Sciatic nerve (tissue), 2 donors: ENCODE data around the gene COX4I2. TPM values are rescaled to one million over a fixed set of nuclear protein-coding genes. Genes with fewer than 3 reads are reported as not detected.
"Not testable (repeated sequence)": the region's sequence is repeated elsewhere in the genome, so short reads cannot be mapped to it uniquely, and the experiment has no call there.

Experiments used
- ATAC-seq: fragments of 200-7000 bp; cut with Tn5 transposase; one replicate; pipeline ENCODE4 v1.9.1; 2020; ENCODE audit warnings: mild to moderate bottlenecking, moderate library complexity
- DNase-seq: peaks from one replicate; pipeline ENCODE4 v3.0.0-alpha.2; 2020; ENCODE audit warnings: low spot score
- intact Hi-C: fragments of 100-400 bp; cut with DNase I; formaldehyde crosslinking; loops from one replicate; pipeline ENCODE4 v1.14.2; 2022
- total RNA-seq: library from RNA; stranded (reverse); fragmentation: NEBNext Ultra II Directional; extraction: Animal tissue kit (Norgen Biotek cat#: 25700); gene quantifications from one replicate; pipeline ENCODE4 v1.2.1, GENCODE V29; 2021
- donor health status: DM: no; HTN: no; CAD: no.
- donor health status: DM: no; HTN: no; CAD: no.

The COX4I2 gene
- 8.3 TPM for total RNA-seq

DNA sequence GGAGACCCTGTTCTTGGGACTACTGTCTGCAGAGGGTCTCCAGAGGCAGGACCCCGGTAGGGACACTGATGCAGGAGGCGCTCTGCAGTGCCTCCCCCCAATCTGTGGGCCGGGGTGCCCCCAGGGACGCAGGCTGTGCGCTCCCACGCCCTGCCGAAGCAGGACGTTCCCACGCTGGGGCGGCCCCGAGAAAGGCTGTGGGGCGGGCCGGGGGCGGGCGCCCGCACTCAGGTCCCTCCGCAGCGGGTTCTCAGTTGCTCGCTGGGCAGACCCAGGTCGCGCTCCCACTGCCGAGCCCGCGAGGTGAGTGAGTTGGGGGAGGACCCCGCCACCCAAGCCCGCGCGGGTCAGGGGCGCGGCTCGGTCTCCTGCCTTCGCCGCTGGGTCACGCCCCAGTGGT is at the start of gene COX4I2:
COX4I2 (plus strand) TSS at position 253 of the 400 bp plus-strand sequence. CDS start 1,106 bp downstream, outside the sequence.
- no peak for DNase-seq
- ATAC-seq = peak; percentile 40
- intact Hi-C loops = no loop called here

GRCh38 chr20:31590717-31591225 is 46.9 kb upstream of the COX4I2 start:
- no peak for ATAC-seq
- DNase-seq = no peak
- intact Hi-C loops = no loop called here

DNA sequence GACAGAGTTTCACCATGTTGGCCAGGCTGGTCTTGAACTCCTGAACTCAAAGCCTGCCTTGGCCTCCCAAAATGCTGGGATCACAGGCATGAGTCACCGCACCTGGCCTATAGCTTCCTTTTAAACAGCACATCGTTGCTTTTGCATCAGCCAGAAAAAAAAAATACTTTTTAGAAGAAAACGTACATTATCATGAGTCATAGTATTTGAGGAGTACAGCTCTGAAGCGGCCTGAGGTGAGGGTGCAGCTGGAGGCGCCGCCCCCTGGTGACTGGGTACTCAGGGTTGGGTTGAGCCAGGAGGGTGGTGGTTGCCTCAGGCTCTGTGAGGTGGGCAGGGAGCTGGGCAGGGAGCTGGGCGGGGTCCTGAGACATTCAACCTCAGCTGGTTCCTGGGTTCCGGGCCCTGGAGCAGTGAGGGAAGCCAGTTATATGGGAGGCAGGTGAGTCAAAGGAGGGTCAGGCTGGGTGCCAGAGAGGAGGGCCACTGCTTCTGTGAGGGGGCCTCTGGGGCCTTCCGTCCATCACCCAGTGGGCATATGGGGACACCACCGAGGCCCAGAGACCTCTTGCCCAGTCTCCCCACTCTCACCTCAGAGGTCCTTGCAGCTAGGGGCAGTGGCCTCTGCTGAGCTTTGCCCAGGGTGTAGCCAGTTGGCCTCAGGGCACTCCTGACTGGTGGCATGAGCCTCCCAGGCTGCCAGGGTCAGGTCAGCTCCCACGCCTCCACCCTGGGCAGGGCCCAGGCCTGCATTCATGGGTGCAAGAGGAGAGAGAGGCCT is 44.3 kb upstream of the COX4I2 start:
- ATAC-seq (no peak), DNase-seq (no peak)
- intact Hi-C loops = no loop called here

DNA sequence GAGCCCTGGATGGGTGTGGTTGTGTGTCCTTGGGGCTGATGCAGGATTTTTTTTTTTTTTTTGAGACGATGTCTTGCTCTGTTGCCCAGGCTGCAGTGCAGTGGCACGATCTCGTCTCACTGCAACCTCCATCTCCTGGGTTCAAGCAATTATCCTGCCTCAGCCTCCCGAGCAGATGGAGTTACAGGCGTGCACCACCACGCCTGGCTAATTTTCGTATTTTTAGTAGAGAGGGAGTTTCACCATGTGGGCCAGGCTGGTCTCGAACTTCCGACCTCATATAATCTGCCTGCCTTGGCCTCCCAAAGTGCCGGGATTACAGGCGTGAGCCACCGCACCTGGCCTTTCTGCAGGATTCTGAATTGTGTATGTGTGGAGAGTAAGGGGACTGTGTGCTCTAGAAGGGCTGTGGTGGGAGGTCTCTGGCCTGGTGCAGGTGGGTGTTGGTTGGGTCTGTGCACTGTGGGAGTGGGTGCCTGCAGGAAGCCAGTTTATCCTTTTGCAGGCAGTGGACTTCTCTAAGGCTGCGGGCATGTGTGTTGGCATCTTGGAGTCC is 43.6 kb upstream of the COX4I2 start:
- no peak for DNase-seq
- ATAC-seq = no peak

GRCh38 chr20:31594558-31595379 is 42.9 kb upstream of the COX4I2 start:
- intact Hi-C loops = no loop called here
- ATAC-seq = no peak
- no peak for DNase-seq

More for the DNA sequence above, 43.6 kb upstream of the COX4I2 start:
- intact Hi-C loops = no loop called here

DNA sequence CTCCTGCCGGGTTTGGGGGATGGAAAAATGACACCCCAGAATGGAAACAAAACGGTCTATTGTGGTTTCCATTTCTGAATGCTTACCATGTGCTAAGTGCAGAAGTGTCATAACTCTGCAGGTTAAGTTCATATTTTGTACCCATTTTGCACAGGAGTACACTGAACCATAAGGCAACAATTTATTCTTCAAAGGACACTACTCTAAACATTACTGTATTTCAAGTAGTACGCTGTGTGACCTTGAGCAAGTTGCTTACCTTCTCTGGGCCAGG is 42.4 kb upstream of the COX4I2 start:
- ATAC-seq (no peak), DNase-seq (no peak)
- intact Hi-C loops = no loop called here

DNA sequence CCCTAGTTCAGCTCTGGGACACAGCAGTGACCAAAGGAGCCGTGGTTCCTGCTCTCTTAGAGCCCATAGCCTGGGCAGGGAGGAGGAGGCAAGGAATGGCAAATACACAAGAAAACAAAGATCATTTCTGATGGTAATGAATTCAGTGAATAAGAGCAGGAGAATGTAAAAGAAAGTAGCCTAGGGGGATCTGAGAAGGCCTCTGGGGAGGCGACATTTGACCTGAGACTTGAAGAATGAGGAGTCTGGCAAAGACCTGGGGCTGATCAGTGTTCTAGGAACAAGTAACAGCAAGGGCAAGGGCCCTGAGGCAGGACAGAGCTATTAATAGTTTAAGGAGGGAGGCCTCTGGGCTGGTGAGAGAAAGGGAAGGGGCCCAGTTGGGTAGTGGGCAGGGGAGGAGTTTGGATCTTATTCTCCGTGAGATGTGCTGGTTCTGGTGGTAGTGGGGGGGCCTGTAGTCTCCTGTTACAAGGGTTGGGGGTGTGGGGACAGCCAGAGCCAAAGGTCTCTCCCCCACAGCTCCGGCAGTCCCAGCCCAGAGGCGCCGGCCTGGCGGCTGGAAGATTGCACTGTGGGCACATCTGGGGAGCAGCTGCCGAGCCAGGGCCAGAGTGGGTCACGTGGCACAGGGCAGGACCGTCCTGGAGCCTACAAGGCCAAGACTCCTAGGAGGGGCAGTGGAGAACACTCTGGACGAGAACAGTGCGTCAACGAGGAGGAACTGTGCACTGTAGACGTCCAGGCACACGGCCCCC is 41.9 kb upstream of the COX4I2 start:
- ATAC-seq = peak; percentile 98
- intact Hi-C loops = no loop called here
- peak; percentile 85 for DNase-seq

DNA sequence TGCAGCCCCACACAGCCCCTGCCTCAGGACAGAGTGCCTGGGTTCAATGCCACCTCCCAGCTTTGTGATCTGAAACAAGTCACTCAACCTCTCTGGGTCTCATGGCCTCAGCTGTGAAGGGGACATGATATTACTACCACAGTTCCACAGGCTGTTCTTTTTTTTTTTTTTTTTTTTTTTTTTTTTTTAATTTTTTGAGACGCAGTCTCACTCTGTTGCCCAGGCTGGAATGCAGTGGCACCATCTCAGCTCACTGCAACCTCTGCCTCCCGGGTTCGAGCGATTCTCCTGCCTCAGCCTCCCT is 41.3 kb upstream of the COX4I2 start:
- DNase-seq, ATAC-seq, intact Hi-C loops: not testable (repeated sequence)

DNA sequence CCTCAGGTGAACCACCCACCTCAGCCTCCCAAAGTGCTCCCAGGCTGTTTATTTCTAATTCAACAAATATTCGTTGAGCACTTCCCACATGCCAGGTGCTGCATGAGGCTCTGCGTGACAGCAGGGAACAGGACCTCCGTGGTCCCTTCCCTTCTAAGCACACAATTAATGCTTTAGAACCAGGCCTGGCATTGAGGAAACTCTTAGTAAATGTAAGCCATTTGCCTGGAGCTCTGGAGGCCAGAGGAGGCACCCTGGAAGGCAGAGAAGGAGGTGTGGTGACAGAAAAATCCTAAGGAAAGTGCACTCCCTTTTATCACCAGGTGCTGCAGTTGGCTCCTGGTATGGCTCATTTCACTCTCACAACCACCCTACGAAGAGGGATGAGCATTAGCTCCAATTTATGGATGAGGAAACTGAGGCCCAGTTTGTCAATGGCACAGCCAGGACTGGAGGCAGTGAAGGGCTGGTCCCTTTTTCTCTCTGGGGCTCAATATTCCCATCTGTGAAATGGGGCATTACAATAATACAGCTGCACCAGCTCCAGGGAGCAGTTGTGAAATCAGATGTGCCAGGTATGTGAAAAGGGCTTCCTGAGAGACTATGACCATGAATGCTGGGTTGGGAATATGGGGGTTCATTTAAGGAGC is 40.8 kb upstream of the COX4I2 start:
- ATAC-seq = no peak
- intact Hi-C loops = no loop called here
- DNase-seq = no peak

DNA sequence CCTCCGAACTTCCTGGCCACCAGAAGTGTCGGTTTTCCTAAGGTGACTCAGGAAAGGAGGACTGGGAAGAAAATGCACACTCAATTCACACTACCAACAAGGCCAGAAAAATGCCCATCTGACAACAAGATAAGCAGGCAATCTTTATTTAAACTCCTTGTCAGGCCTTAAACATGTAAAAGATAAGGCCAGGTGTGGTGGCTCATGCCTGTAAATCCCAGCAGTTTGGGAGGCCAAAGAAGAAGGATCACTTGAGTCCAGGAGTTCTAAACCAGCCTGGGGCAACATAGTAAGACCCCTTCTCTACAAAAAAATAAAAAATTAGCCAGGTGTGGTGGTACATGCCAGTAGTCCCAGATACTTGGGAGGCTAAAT is 40.2 kb upstream of the COX4I2 start:
- ATAC-seq (no peak), DNase-seq (no peak)
- intact Hi-C loops = no loop called here

GRCh38 chr20:31602431-31602778 is 35.3 kb upstream of the COX4I2 start:
- ATAC-seq (no peak), DNase-seq (no peak)
- intact Hi-C loops = no loop called here

GRCh38 chr20:31602779-31603441 is 34.8 kb upstream of the COX4I2 start:
- ATAC-seq (no peak), DNase-seq (no peak)
- intact Hi-C loops = no loop called here

DNA sequence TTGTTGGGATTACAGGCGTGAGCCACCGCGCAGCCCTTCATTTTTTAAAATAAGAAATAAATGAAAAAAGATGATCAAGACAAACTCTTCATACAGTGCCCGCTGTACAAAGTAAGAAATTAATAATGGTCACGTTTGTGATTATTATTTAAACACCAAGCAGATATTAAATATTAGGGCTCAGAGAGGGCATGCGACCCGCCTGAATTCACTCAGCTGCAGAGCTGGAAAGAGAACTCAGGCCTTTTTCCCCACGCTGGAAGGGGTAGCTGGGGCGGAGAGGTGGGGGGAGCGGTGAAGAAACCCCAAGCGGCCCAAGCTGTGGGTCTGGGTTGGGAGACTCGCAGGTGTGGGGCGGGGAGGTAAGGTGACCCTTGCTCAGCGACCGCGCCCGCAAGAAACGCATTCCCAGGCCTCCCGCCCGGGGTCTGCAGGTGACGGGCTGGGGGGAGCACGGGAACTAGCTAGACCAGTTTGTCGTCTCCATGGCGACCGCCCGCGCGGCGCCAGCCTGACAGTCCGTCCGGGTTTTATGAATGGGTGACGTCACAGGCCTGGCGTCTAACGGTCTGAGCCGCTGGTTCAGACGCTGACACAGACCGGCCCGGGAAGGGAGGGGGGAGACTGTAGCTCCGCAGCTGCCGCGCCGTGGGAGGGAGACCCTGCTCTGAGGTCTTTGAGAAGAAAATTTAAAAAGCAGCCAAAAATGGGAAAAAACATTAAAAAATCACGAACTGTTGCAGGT is 33.7 kb upstream of the COX4I2 start:
- intact Hi-C loops = no loop called here
- DNase-seq (peak; percentile 97), ATAC-seq (peak; percentile 90)

DNA sequence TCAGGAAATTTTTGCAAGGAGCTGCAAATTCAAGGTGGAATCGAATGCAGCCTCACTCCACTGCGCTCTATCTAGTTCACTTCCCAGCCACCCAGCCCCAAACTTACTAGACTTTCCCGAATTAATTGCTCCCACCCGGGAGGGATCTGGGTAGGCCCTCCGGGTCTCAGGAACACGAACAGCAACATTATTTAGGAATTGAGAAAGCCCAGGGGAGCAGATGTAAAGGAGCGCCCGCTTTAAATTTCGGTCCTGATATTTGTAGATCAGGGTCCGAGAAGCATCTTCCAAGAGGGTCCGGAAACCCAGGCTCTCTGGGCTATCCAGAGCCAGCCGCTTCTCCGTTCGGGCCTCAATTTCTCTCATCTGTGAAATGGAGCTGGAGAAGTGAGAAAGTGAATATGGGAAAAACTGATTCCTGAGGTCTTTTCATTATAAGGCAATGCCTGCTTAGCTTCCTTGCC is 33.1 kb upstream of the COX4I2 start:
- DNase-seq = no peak
- ATAC-seq = peak; percentile 3
- intact Hi-C loops = no loop called here

DNA sequence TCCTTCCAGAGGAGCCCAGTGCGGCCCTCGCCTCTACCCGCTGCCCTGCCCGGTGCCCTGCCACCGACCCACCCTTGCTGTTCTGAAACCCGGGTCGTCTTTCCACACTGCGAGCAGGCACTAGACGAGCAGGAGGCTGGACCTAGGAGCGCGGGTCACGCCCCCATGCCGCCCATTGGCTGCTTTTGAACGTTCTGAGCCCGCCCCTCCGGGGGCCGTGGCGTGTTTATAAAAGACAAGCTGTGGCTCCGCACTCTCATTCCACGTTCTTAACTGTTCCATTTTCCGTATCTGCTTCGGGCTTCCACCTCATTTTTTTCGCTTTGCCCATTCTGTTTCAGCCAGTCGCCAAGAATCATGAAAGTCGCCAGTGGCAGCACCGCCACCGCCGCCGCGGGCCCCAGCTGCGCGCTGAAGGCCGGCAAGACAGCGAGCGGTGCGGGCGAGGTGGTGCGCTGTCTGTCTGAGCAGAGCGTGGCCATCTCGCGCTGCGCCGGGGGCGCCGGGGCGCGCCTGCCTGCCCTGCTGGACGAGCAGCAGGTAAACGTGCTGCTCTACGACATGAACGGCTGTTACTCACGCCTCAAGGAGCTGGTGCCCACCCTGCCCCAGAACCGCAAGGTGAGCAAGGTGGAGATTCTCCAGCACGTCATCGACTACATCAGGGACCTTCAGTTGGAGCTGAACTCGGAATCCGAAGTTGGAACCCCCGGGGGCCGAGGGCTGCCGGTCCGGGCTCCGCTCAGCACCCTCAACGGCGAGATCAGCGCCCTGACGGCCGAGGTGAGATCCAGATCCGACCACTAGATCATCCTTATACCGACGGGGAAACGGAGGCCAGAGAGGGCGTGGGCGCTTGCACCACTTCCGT is 32.4 kb upstream of the COX4I2 start, which contains the start of gene ID1:
ID1 (plus strand) TSS at position 259 of the 871 bp plus-strand sequence; CDS start at position 358, 99 bp downstream.
- ATAC-seq (peak; percentile 93), DNase-seq (peak; percentile 97)
- intact Hi-C loops = no loop called here

GRCh38 chr20:31605902-31606803 is 31.6 kb upstream of the COX4I2 start:
- ATAC-seq = no peak
- peak; percentile 72 for DNase-seq
- intact Hi-C loops = no loop called here
